Measurements from ENCODE around the gene C7orf33. TPM values are rescaled to one million over a fixed set of nuclear protein-coding genes. Genes with fewer than 3 reads are reported as not detected.
"Not testable (repeated sequence)": the region's sequence is repeated elsewhere in the genome, so short reads cannot be mapped to it uniquely, and the experiment has no call there.

The C7orf33 gene
- total and polyA plus RNA-seq, 4 donors, result not detected

DNA sequence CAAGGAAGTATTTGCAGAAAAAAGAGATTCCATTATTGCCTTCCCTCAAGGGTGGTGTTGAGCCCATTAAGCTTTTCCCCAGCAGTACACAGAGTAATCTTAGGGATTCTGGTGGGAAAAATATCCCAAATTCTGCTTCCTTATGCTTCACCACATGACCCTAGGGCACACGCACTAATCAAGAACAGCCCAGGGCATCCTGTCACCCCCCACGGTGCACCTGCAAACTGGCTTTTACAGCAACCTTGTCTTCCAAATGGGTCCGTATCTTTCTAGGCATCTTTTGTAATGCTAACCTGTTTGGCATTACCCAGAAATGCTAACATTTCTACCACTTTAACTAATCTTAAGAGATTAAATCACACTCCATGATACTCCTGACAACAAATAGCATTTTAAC, 926 bp upstream of the C7orf33 start:
- no peak for TF ChIP-seq TAF1 (conservative IDR thresholded peaks at IDR 0.05)
- no peak for TF ChIP-seq ZBTB33 (IDR thresholded peaks at IDR 0.05)
- no peak for TF ChIP-seq FOXA2 (IDR thresholded peaks at IDR 0.05)
- TF ChIP-seq EGR1 (IDR thresholded peaks at IDR 0.05; ENCODE audit: low read depth in 2 of 2), result no peak
- no peak for TF ChIP-seq SP1 (IDR thresholded peaks at IDR 0.05)
- TF ChIP-seq CTCF (IDR thresholded peaks at IDR 0.05; ENCODE audit: low read depth, low read length, missing input control), result no peak
- no peak for TF ChIP-seq GABPA (IDR thresholded peaks at IDR 0.05 in 1 of 2, conservative IDR thresholded peaks at IDR 0.05 in 1 of 2)
- no peak for TF ChIP-seq RAD21 (IDR thresholded peaks at IDR 0.05)
- TF ChIP-seq NR2F2 (IDR thresholded peaks at IDR 0.05), result no peak
- TF ChIP-seq JUND (IDR thresholded peaks at IDR 0.05), result no peak
- WGBS, result 77% methylated on average over 3 of the region's 3 CpGs
- no peaks in the 10 kb centered on the region for H3K27me3 ChIP-seq (ENCODE audit: control insufficient read depth in 4 of 4, insufficient read depth in 4 of 4, low read length in 3 of 4)
- no peak overlapping the region for H3K9ac ChIP-seq (ENCODE audit: low read depth in 1 of 2, low read length in 2 of 2)
- no peak overlapping the region for H3K27ac ChIP-seq (ENCODE audit: low read depth in 1 of 2, low read length in 2 of 2)
- no peaks in the 10 kb centered on the region for H3K9me3 ChIP-seq (ENCODE audit: control insufficient read depth in 4 of 4, low read length in 3 of 4)
- no peaks in the 10 kb centered on the region for H3K36me3 ChIP-seq (ENCODE audit: control insufficient read depth in 4 of 4, insufficient read depth in 3 of 4, low read depth in 1 of 4, low read length in 3 of 4)
- DNase-seq (ENCODE audit: low spot score), result no peak
- H3K4me1 ChIP-seq (ENCODE audit: control insufficient read depth in 4 of 4, insufficient read depth in 4 of 4, low read length in 3 of 4), result no peaks in the 10 kb centered on the region
- H3K4me3 ChIP-seq (ENCODE audit: low read depth in 1 of 3, low read length in 3 of 3), result no peak overlapping the region

DNA sequence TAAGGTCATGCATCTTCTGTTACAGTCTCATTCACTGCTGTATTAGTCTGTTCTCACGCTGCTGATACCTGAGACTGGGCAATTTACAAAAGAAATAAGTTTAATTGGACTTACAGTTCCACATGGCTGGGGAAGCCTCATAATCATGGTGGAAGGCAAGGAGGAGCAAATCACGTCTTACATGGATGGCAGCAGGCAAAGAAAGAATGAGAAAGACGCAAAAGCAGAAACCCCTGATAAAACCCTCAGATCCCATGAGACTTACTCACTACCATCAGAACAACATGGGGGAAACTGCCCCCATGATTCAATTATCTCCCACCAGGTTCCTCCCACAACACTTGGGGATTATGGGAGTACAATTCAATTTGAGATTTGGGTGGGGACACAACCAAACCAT, 5.8 kb downstream of the C7orf33 start:
- H3K9me3 ChIP-seq (ENCODE audit: control insufficient read depth in 4 of 4, low read length in 3 of 4); H3K4me1 ChIP-seq (ENCODE audit: control insufficient read depth in 4 of 4, insufficient read depth in 4 of 4, low read length in 3 of 4); H3K9ac ChIP-seq (ENCODE audit: low read depth in 1 of 2, low read length in 2 of 2); DNase-seq (ENCODE audit: low spot score); H3K27ac ChIP-seq (ENCODE audit: low read depth in 1 of 2, low read length in 2 of 2); H3K27me3 ChIP-seq (ENCODE audit: control insufficient read depth in 4 of 4, insufficient read depth in 4 of 4, low read length in 3 of 4); H3K36me3 ChIP-seq (ENCODE audit: control insufficient read depth in 4 of 4, insufficient read depth in 3 of 4, low read depth in 1 of 4, low read length in 3 of 4); H3K4me3 ChIP-seq (ENCODE audit: low read depth in 1 of 3, low read length in 3 of 3): not testable (repeated sequence)
- WGBS, result 98% methylated on average over 3 of the region's 3 CpGs

DNA sequence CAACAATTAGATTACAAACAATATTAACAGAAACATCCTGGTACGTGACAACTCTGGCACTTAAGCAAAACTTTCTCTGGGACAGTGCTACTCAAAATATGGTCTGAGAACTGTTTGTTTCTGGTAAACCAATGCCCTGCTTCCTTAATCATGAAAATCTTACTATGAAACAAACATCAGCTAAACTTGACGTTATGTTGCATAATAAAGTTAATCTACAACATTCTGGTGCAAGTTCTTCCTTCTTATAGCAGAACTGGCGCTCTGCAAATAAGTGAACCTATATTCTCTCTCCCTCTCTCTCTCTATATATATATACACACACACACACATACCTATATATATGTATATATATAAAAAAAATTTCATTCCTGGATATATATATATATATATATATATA, 7.8 kb downstream of the C7orf33 start:
- DNase-seq (ENCODE audit: low spot score), result no peak
- H3K4me3 ChIP-seq (ENCODE audit: low read depth in 1 of 3, low read length in 3 of 3), result no peak overlapping the region
- H3K9me3 ChIP-seq (ENCODE audit: control insufficient read depth in 4 of 4, low read length in 3 of 4), result no peaks in the 10 kb centered on the region
- 57% methylated on average over 3 of the region's 3 CpGs for WGBS
- TF ChIP-seq HNF4A (conservative IDR thresholded peaks at IDR 0.05) (no peak), JUND (IDR thresholded peaks at IDR 0.05) (no peak), SP1 (IDR thresholded peaks at IDR 0.05) (no peak), RXRA (IDR thresholded peaks at IDR 0.05) (no peak)
- TF ChIP-seq, protein P1, sequence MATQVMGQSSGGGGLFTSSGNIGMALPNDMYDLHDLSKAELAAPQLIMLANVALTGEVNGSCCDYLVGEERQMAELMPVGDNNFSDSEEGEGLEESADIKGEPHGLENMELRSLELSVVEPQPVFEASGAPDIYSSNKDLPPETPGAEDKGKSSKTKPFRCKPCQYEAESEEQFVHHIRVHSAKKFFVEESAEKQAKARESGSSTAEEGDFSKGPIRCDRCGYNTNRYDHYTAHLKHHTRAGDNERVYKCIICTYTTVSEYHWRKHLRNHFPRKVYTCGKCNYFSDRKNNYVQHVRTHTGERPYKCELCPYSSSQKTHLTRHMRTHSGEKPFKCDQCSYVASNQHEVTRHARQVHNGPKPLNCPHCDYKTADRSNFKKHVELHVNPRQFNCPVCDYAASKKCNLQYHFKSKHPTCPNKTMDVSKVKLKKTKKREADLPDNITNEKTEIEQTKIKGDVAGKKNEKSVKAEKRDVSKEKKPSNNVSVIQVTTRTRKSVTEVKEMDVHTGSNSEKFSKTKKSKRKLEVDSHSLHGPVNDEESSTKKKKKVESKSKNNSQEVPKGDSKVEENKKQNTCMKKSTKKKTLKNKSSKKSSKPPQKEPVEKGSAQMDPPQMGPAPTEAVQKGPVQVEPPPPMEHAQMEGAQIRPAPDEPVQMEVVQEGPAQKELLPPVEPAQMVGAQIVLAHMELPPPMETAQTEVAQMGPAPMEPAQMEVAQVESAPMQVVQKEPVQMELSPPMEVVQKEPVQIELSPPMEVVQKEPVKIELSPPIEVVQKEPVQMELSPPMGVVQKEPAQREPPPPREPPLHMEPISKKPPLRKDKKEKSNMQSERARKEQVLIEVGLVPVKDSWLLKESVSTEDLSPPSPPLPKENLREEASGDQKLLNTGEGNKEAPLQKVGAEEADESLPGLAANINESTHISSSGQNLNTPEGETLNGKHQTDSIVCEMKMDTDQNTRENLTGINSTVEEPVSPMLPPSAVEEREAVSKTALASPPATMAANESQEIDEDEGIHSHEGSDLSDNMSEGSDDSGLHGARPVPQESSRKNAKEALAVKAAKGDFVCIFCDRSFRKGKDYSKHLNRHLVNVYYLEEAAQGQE (IDR thresholded peaks at IDR 0.05), result no peak
- TF ChIP-seq, protein P2, sequence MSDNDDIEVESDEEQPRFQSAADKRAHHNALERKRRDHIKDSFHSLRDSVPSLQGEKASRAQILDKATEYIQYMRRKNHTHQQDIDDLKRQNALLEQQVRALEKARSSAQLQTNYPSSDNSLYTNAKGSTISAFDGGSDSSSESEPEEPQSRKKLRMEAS (IDR thresholded peaks at IDR 0.05), result no peak
- no peak overlapping the region for H3K27ac ChIP-seq (ENCODE audit: low read depth in 1 of 2, low read length in 2 of 2)
- H3K4me1 ChIP-seq (ENCODE audit: control insufficient read depth in 4 of 4, insufficient read depth in 4 of 4, low read length in 3 of 4), result no peaks in the 10 kb centered on the region
- no peaks in the 10 kb centered on the region for H3K36me3 ChIP-seq (ENCODE audit: control insufficient read depth in 4 of 4, insufficient read depth in 3 of 4, low read depth in 1 of 4, low read length in 3 of 4)
- no peaks in the 10 kb centered on the region for H3K27me3 ChIP-seq (ENCODE audit: control insufficient read depth in 4 of 4, insufficient read depth in 4 of 4, low read length in 3 of 4)
- no peak overlapping the region for H3K9ac ChIP-seq (ENCODE audit: low read depth in 1 of 2, low read length in 2 of 2)

Measured in liver (tissue), 9 donors.